HTERT RPE-1 (cell line): Measurements from ENCODE around the gene ABHD11.

Experiments
- in situ Hi-C: fragments of 300-500 bp; cut with MboI; formaldehyde crosslinking; loops from 4 replicates; pipeline ENCODE4 v1.14.3; 2020; ENCODE audit warnings: low sequenced_read_pairs

ABHD11 gene

GRCh38 chr7:73702665-73703064 is 35.9 kb downstream of the ABHD11 start:
- in situ Hi-C loops, result no loop called here

- in situ Hi-C loops, result no loop called here
These were observed 36.4 kb downstream of the ABHD11 start for GRCh38 chr7:73702226-73702625.

- in situ Hi-C loops, result no loop called here
These were observed 37.1 kb downstream of the ABHD11 start for GRCh38 chr7:73701357-73701995.

- in situ Hi-C loops, result no loop called here
These were observed 37.9 kb downstream of the ABHD11 start for GRCh38 chr7:73700581-73701134.

- in situ Hi-C loops, result no loop called here
These were observed 38.6 kb downstream of the ABHD11 start for GRCh38 chr7:73700069-73700423.

GRCh38 chr7:73699370-73700068 is 39.1 kb downstream of the ABHD11 start:
- in situ Hi-C loops, result no loop called here

GRCh38 chr7:73698410-73698809 is 40.2 kb downstream of the ABHD11 start:
- in situ Hi-C loops, result no loop called here

- in situ Hi-C loops, result no loop called here
These were observed 42.2 kb downstream of the ABHD11 start for GRCh38 chr7:73696372-73696771.

- in situ Hi-C loops, result no loop called here
These were observed 48.0 kb downstream of the ABHD11 start for GRCh38 chr7:73690646-73691045.

- in situ Hi-C loops, result no loop called here
These were observed 50.3 kb downstream of the ABHD11 start for GRCh38 chr7:73688288-73688687.
